NT2/D1 (cell line): Measurements from ENCODE around the gene LAPTM4A.

ENCODE experiments used
- SUZ12 ChIP-seq: IDR thresholded peaks from 2 replicates; pipeline ENCODE4 v1.6.1; 2011; ENCODE audit not compliant: insufficient read length, insufficient read depth; ENCODE audit errors: extremely low read depth
- ZNF274 ChIP-seq: IDR thresholded peaks from 2 replicates; pipeline ENCODE4 v1.6.1; 2011; ENCODE audit warnings: mild to moderate bottlenecking, low read depth, low read length

- TF ChIP-seq ZNF274 (no peak), SUZ12 (no peak)
These were observed 2.7 kb upstream of the LAPTM4A start for GRCh38 chr2:20054119-20054518.
